H9 (cell line): ENCODE data around the gene CERS6. TPM values are rescaled to one million over a fixed set of nuclear protein-coding genes. Genes with fewer than 3 reads are reported as not detected.

Experiments used
- DNase-seq: peaks from one replicate; pipeline ENCODE4 v3.0.0-alpha.2; 2017
- H2AFZ ChIP-seq: one replicate; pipeline ENCODE4 v1.6.1; 2013; ENCODE audit warnings: mild to moderate bottlenecking, low read length, control low read depth, moderate library complexity
- H2AK5ac ChIP-seq: 2 replicates; pipeline ENCODE4 v1.6.1; 2013; ENCODE audit warnings: low read length, control low read depth, mixed read lengths; ENCODE audit not compliant: insufficient read length
- H2BK120ac ChIP-seq: one replicate; pipeline ENCODE4 v1.6.1; 2013; ENCODE audit warnings: low read depth, mild to moderate bottlenecking, low read length, control low read depth, inconsistent platforms; ENCODE audit not compliant: poor library complexity, severe bottlenecking
- H2BK12ac ChIP-seq: 2 replicates; pipeline ENCODE4 v1.6.1; 2013; ENCODE audit warnings: low read length, control low read depth, mixed read lengths, low read depth; ENCODE audit not compliant: insufficient read length
- H2BK15ac ChIP-seq: 2 replicates; pipeline ENCODE4 v1.6.1; 2013; ENCODE audit warnings: low read depth, low read length, control low read depth
- H2BK20ac ChIP-seq: one replicate; pipeline ENCODE4 v1.6.1; 2013; ENCODE audit warnings: low read depth, mild to moderate bottlenecking, low read length, control low read depth, inconsistent platforms; ENCODE audit not compliant: poor library complexity, severe bottlenecking
- H2BK5ac ChIP-seq: 2 replicates; pipeline ENCODE4 v1.6.1; 2013; ENCODE audit warnings: low read length, control low read depth, mixed read lengths; ENCODE audit not compliant: insufficient read length
- H3K14ac ChIP-seq: 2 replicates; pipeline ENCODE4 v1.6.1; 2013; ENCODE audit warnings: low read length, control low read depth; ENCODE audit not compliant: insufficient read depth
- H3K18ac ChIP-seq: 2 replicates; pipeline ENCODE4 v1.6.1; 2013; ENCODE audit warnings: low read depth, mild to moderate bottlenecking, mixed read lengths, low read length, control low read depth; ENCODE audit not compliant: insufficient read length
- H3K23ac ChIP-seq: 2 replicates; pipeline ENCODE4 v1.6.1; 2013; ENCODE audit warnings: low read length, control low read depth, mixed read lengths, low read depth; ENCODE audit not compliant: insufficient read length
- H3K23me2 ChIP-seq: 2 replicates; pipeline ENCODE4 v1.6.1; 2013; ENCODE audit warnings: low read depth, mild to moderate bottlenecking, mixed read lengths, low read length, control low read depth; ENCODE audit not compliant: insufficient read length, poor library complexity, severe bottlenecking
- H3K27ac ChIP-seq: 2 replicates; pipeline ENCODE4 v1.5.1; 2013; ENCODE audit warnings: low read length, control low read depth, mixed read lengths, low read depth; ENCODE audit not compliant: insufficient read length
- H3K27me3 ChIP-seq: 2 replicates; pipeline ENCODE4 v1.6.1; 2013; ENCODE audit warnings: low read length, control low read depth, inconsistent platforms; ENCODE audit not compliant: insufficient read depth
- H3K4ac ChIP-seq: 2 replicates; pipeline ENCODE4 v1.6.1; 2013; ENCODE audit warnings: low read depth, mild to moderate bottlenecking, control low read depth, inconsistent platforms, low read length, moderate library complexity
- H3K4me1 ChIP-seq: 2 replicates; pipeline ENCODE4 v1.6.1; 2013; ENCODE audit warnings: low read length, control low read depth, inconsistent platforms; ENCODE audit not compliant: insufficient read depth
- H3K4me2 ChIP-seq: 2 replicates; pipeline ENCODE4 v1.6.1; 2013; ENCODE audit warnings: low read length, control low read depth, mixed read lengths; ENCODE audit not compliant: insufficient read length, insufficient read depth
- H3K56ac ChIP-seq: 2 replicates; pipeline ENCODE4 v1.6.1; 2013; ENCODE audit warnings: low read depth, mild to moderate bottlenecking, mixed read lengths, low read length, control low read depth; ENCODE audit not compliant: insufficient read length
- H3K79me1 ChIP-seq: 2 replicates; pipeline ENCODE4 v1.6.1; 2013; ENCODE audit warnings: low read depth, mild to moderate bottlenecking, moderate library complexity, low read length, control low read depth, inconsistent platforms; ENCODE audit not compliant: insufficient read depth, poor library complexity, severe bottlenecking
- H3K79me2 ChIP-seq: 2 replicates; pipeline ENCODE4 v1.6.1; 2013; ENCODE audit warnings: low read length, control low read depth, inconsistent platforms; ENCODE audit not compliant: insufficient read depth
- H3K9ac ChIP-seq: 2 replicates; pipeline ENCODE4 v1.6.1; 2013; ENCODE audit warnings: low read length, control low read depth, mixed read lengths; ENCODE audit not compliant: insufficient read length; ENCODE audit errors: extremely low read depth
- H3K9me3 ChIP-seq: one replicate; pipeline ENCODE4 v1.6.1; 2013; ENCODE audit warnings: low read depth, low read length, inconsistent platforms; ENCODE audit not compliant: control insufficient read depth
- H3T11ph ChIP-seq: one replicate; pipeline ENCODE4 v1.6.1; 2013; ENCODE audit warnings: mild to moderate bottlenecking, low read length, control low read depth, inconsistent platforms
- H4K20me1 ChIP-seq: one replicate; pipeline ENCODE4 v1.6.1; 2013; ENCODE audit not compliant: control insufficient read depth, insufficient read length, insufficient read depth
- H4K5ac ChIP-seq: 2 replicates; pipeline ENCODE4 v1.6.1; 2013; ENCODE audit warnings: low read depth, mild to moderate bottlenecking, mixed read lengths, low read length, control low read depth; ENCODE audit not compliant: insufficient read length
- H4K8ac ChIP-seq: replicated peaks from 2 replicates; pipeline ENCODE4 v1.6.1; 2013; ENCODE audit warnings: low read length, control low read depth, mixed read lengths, low read depth; ENCODE audit not compliant: insufficient read length
- H4K91ac ChIP-seq: 2 replicates; pipeline ENCODE4 v1.6.1; 2013; ENCODE audit warnings: low read depth, mild to moderate bottlenecking, moderate library complexity, mixed read lengths, low read length, control low read depth; ENCODE audit not compliant: insufficient read length
- H3K27ac Mint-ChIP-seq, 3 experiments: 2 replicates in 2 of 3; 3 replicates in 1 of 3; pipeline ENCODE4 v1.8.0; 2020 to 2021; ENCODE audit warnings: mixed read lengths in 3 of 3, mild to moderate bottlenecking in 1 of 3, moderate library complexity in 1 of 3
- H3K27me3 Mint-ChIP-seq: 2 replicates; pipeline ENCODE4 v1.8.0; 2021; ENCODE audit warnings: low read depth, mild to moderate bottlenecking, moderate library complexity, mixed read lengths
- H3K36me3 Mint-ChIP-seq, 3 experiments: 2 replicates in 2 of 3; 3 replicates in 1 of 3; pipeline ENCODE4 v1.8.0; 2020 to 2021; ENCODE audit warnings: low read depth in 3 of 3, mixed read lengths in 3 of 3; ENCODE audit not compliant: insufficient read depth in 1 of 3
- H3K4me1 Mint-ChIP-seq, 2 experiments: 2 replicates each; pipeline ENCODE4 v1.8.0; 2020; ENCODE audit warnings: mixed read lengths in 2 of 2
- H3K4me3 Mint-ChIP-seq, 2 experiments: 2 replicates in 1 of 2; 3 replicates in 1 of 2; pipeline ENCODE4 v1.8.0; 2020 to 2021; ENCODE audit warnings: mild to moderate bottlenecking in 2 of 2, mixed read lengths in 2 of 2, moderate library complexity in 1 of 2
- H3K9me3 Mint-ChIP-seq, 2 experiments: 2 replicates in 1 of 2; 3 replicates in 1 of 2; pipeline ENCODE4 v1.8.0; 2020; ENCODE audit warnings: mild to moderate bottlenecking in 2 of 2, mixed read lengths in 2 of 2, moderate library complexity in 1 of 2
- total RNA-seq: library from RNA; stranded (reverse); gene quantifications from 2 replicates; pipeline ENCODE4 v1.2.1, GENCODE V29; 2021
- TF ChIP-seq, protein P1 (sequence below): fragments of 200-600 bp; sonication (generic); conservative IDR thresholded peaks from 3 replicates; pipeline ENCODE4 v1.8.0; 2021; ENCODE audit warnings: antibody characterized with exemption, mild to moderate bottlenecking

CERS6 gene
- total RNA-seq, 1 experiment from 2014 or later = 17.7 TPM

GRCh38 chr2:168611091-168611490 is 155.0 kb downstream of the CERS6 start:
- Mint-ChIP-seq H3K36me3 (peaks cover 25 to 42% (median 26%) of the 10 kb centered on the region in 3 experiments), H3K27me3 (no peaks in the 10 kb centered on the region), H3K27ac (no peak overlapping the region), H3K4me1 (peaks cover 2 to 5% of the 10 kb centered on the region in 2 experiments; a peak in 3 of 4 replicates), H3K9me3 (peaks cover 17 to 26% of the 10 kb centered on the region in 2 experiments), H3K4me3 (no peak overlapping the region)
- no peaks in the 10 kb centered on the region for H3K9me3 ChIP-seq
- H2BK20ac ChIP-seq = no peak overlapping the region
- H3K4me2 ChIP-seq = no peak overlapping the region
- no peak overlapping the region for H2AK5ac ChIP-seq
- no peak overlapping the region for H2BK15ac ChIP-seq
- no peak overlapping the region for H3K56ac ChIP-seq
- H3K18ac ChIP-seq = no peak overlapping the region
- H3T11ph ChIP-seq = no peak overlapping the region
- no peak overlapping the region for H3K14ac ChIP-seq
- no peaks in the 10 kb centered on the region for H3K27me3 ChIP-seq
- no peak for DNase-seq
- H3K79me1 ChIP-seq = no peaks in the 10 kb centered on the region
- no peaks in the 10 kb centered on the region for H3K4me1 ChIP-seq
- no peaks in the 10 kb centered on the region for H3K23me2 ChIP-seq
- no peak overlapping the region for H2BK12ac ChIP-seq
- no peak overlapping the region for H3K23ac ChIP-seq
- H4K5ac ChIP-seq = no peak overlapping the region
- H2BK5ac ChIP-seq = no peak overlapping the region
- H4K8ac ChIP-seq = no peak overlapping the region
- no peak overlapping the region for H3K4ac ChIP-seq
- no peak overlapping the region for H4K91ac ChIP-seq
- H2BK120ac ChIP-seq = no peak overlapping the region
- no peak overlapping the region for H3K9ac ChIP-seq
- 0 out of 2 replicates have a peak, but pooled peaks cover 2% of the 10 kb centered on the region for H3K79me2 ChIP-seq
- H3K27ac ChIP-seq = no peak overlapping the region
- no peaks in the 10 kb centered on the region for H4K20me1 ChIP-seq
- TF ChIP-seq, protein P1, sequence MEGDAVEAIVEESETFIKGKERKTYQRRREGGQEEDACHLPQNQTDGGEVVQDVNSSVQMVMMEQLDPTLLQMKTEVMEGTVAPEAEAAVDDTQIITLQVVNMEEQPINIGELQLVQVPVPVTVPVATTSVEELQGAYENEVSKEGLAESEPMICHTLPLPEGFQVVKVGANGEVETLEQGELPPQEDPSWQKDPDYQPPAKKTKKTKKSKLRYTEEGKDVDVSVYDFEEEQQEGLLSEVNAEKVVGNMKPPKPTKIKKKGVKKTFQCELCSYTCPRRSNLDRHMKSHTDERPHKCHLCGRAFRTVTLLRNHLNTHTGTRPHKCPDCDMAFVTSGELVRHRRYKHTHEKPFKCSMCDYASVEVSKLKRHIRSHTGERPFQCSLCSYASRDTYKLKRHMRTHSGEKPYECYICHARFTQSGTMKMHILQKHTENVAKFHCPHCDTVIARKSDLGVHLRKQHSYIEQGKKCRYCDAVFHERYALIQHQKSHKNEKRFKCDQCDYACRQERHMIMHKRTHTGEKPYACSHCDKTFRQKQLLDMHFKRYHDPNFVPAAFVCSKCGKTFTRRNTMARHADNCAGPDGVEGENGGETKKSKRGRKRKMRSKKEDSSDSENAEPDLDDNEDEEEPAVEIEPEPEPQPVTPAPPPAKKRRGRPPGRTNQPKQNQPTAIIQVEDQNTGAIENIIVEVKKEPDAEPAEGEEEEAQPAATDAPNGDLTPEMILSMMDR = no peak
- no peak overlapping the region for H2AFZ ChIP-seq
